Upper lobe of left lung (tissue), 4 donors: ENCODE measurements around the gene FUNDC1.

ENCODE experiments used
- CTCF ChIP-seq, 6 experiments: fragments of 450-650 bp in 4 of 6; fragments of 200-600 bp in 2 of 6; sonication (generic) in 2 of 6; IDR thresholded peaks; one replicate each; pipeline ENCODE4 v1.5.1; 2016 to 2019; ENCODE audit warnings: antibody characterized with exemption in 6 of 6
- POLR2A ChIP-seq, 4 donors: fragments of 450-650 bp; IDR thresholded peaks; one replicate each; pipeline ENCODE4 v1.5.1; 2016 to 2017; ENCODE audit warnings: antibody characterized with exemption in 4 of 4, mild to moderate bottlenecking in 2 of 4

- TF ChIP-seq CTCF (IDR thresholded peaks at IDR 0.05) (no peak), POLR2A (IDR thresholded peaks at IDR 0.05) (no peak)
These were observed 48.3 kb downstream of the FUNDC1 start for GRCh38 chrX:44494357-44494756.
